Effector CD4-positive, alpha-beta T cell (primary cell): ENCODE results near the gene HSFX4.
A peak's percentile ranks its signal among the peaks of the same experiment; 100 is the strongest.
"Not testable (repeated sequence)": the region's sequence is repeated elsewhere in the genome, so short reads cannot be mapped to it uniquely, and the experiment has no call there.

Experiments used
- DNase-seq: peaks from one replicate; pipeline ENCODE4 v3.0.0-alpha.2; 2020

Gene HSFX4

GRCh38 chrX:149938427-149938880 lies 9.1 kb downstream of the HSFX4 start, which contains the start of gene EOLA2:
TSS of gene EOLA2 (minus strand) at chrX:149938491. CDS start at chrX:149933874, 4,617 bp downstream.
- DNase-seq = peak; percentile 88

- DNase-seq = peak; percentile 83
These were observed 9.7 kb downstream of the HSFX4 start for GRCh38 chrX:149938881-149939654.

- DNase-seq = no peak
These were observed 10.2 kb downstream of the HSFX4 start for GRCh38 chrX:149939655-149939904.

- peak; percentile 80 for DNase-seq
These were observed 10.7 kb downstream of the HSFX4 start for GRCh38 chrX:149939905-149940673.

- DNase-seq = not testable (repeated sequence)
These were observed 11.3 kb downstream of the HSFX4 start for GRCh38 chrX:149940674-149941024.

GRCh38 chrX:149945087-149945670 lies 15.8 kb downstream of the HSFX4 start:
- DNase-seq = not testable (repeated sequence)

- DNase-seq = not testable (repeated sequence)
These were observed 16.4 kb downstream of the HSFX4 start for GRCh38 chrX:149945820-149946219.

- not testable (repeated sequence) for DNase-seq
These were observed 17.6 kb downstream of the HSFX4 start for GRCh38 chrX:149946932-149947331.

GRCh38 chrX:149948016-149948415 lies 18.6 kb downstream of the HSFX4 start:
- no peak for DNase-seq

- DNase-seq = no peak
These were observed 20.5 kb downstream of the HSFX4 start for GRCh38 chrX:149949743-149950436.

- no peak for DNase-seq
These were observed 21.3 kb downstream of the HSFX4 start for GRCh38 chrX:149950681-149951080.

- no peak for DNase-seq
These were observed 32.2 kb downstream of the HSFX4 start for GRCh38 chrX:149961572-149961971.

- DNase-seq = no peak
These were observed 32.6 kb downstream of the HSFX4 start for GRCh38 chrX:149962010-149962409.

GRCh38 chrX:149962859-149963757 lies 33.7 kb downstream of the HSFX4 start:
- DNase-seq = peak; percentile 4

- no peak for DNase-seq
These were observed 49.8 kb downstream of the HSFX4 start for GRCh38 chrX:149979126-149979644.
